LNCaP clone FGC (cell line): Measurements from ENCODE around the gene F2RL3.

Experiments used
- DNase-seq: peaks from one replicate; pipeline ENCODE4 v3.0.0-alpha.2; 2011; ENCODE audit warnings: low read depth
- H3K4me3 ChIP-seq: 2 replicates; pipeline ENCODE4 v1.5.1; 2011; ENCODE audit warnings: mild to moderate bottlenecking, low read depth, low read length, control low read depth
- TF ChIP-seq, protein P1 (sequence below): IDR thresholded peaks from 2 replicates; pipeline ENCODE4 v1.5.1; 2012; ENCODE audit warnings: mild to moderate bottlenecking; ENCODE audit not compliant: control insufficient read depth, insufficient read depth; ENCODE audit errors: extremely low read depth

Gene F2RL3

DNA sequence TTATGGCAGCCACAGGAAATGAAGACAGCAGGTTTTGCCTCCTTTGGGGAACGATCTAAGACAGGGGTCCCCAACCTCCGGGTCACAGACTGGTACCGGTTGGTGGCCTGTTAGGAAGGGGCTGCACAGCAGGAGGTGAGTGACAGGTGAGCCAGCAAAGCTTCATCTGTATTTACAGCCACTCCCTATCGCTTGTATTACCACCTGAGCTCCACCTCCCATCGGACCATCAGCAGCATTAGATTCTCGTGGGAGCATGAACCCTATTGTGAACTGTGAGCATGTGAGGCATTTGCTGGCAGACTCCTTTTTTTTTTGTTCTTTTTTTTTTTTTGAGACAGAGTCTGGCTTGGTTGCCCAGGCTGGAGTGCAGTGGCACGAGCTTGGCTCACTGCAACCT, 22.2 kb downstream of the F2RL3 start:
- TF ChIP-seq, protein P1, sequence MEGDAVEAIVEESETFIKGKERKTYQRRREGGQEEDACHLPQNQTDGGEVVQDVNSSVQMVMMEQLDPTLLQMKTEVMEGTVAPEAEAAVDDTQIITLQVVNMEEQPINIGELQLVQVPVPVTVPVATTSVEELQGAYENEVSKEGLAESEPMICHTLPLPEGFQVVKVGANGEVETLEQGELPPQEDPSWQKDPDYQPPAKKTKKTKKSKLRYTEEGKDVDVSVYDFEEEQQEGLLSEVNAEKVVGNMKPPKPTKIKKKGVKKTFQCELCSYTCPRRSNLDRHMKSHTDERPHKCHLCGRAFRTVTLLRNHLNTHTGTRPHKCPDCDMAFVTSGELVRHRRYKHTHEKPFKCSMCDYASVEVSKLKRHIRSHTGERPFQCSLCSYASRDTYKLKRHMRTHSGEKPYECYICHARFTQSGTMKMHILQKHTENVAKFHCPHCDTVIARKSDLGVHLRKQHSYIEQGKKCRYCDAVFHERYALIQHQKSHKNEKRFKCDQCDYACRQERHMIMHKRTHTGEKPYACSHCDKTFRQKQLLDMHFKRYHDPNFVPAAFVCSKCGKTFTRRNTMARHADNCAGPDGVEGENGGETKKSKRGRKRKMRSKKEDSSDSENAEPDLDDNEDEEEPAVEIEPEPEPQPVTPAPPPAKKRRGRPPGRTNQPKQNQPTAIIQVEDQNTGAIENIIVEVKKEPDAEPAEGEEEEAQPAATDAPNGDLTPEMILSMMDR = no peak
- no peak overlapping the region for H3K4me3 ChIP-seq
- no peak for DNase-seq

DNA sequence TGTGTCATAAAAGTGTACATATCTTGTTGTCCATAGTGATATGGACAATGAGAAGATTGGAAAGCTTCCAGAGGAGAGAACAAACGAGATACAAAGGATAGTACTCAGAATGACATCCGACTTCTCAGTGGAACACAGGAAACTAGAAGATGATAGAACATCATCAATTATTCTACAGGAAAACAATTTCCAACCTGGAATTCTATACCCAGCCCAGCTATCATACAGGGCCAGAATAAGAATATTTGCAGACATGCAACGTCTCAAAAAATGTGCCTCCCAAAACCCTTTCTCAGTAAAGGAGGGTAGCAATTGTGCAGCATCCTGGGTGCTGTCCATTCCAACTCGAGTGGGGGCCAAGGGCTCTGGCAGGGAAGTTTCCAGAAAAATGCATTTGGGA, 24.0 kb downstream of the F2RL3 start:
- DNase-seq = no peak
- TF ChIP-seq, protein P1 = no peak
- H3K4me3 ChIP-seq = no peak overlapping the region

DNA sequence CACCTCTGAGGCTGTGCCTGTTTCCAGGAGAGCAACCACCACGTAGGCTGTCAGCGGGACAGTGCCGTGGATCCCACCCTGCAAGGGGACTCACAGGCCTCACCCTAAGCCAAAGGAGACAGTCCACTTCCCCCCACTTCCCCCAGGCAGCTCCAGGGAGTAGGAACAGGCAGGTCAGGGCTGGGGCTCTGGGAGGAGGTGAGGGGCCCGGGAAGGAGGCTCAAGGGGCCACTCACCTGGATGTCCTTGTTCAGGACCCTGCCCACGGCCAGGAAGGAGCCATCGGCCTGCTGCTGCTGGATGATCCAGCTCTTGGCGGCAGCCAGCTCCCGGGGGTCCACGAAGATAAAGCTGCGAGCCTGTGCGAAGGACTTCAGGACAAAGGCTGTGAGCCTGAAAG, 25.6 kb downstream of the F2RL3 start:
- no peak for DNase-seq
- TF ChIP-seq, protein P1 = no peak
- no peak overlapping the region for H3K4me3 ChIP-seq

DNA sequence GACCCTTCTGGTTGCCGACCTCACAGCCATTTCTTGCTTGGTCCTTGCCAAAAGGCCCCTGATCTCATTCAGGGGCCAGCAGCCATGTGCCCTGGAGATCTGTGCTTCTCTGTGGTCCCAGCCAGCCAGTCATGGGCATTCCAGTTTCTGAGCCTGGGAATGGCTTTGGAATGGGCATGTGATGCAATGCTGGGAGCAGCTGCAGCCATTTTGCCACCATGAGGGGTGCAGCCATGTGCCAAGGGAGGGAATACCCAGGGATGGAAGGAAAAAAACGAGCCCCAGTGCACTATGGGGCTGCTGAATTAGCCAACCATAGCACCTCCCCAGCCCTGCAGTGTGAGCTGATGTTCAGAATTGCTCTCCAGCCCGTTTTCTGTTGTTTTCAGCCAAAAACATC, 26.3 kb downstream of the F2RL3 start:
- no peak for DNase-seq
- TF ChIP-seq, protein P1 = no peak

DNA sequence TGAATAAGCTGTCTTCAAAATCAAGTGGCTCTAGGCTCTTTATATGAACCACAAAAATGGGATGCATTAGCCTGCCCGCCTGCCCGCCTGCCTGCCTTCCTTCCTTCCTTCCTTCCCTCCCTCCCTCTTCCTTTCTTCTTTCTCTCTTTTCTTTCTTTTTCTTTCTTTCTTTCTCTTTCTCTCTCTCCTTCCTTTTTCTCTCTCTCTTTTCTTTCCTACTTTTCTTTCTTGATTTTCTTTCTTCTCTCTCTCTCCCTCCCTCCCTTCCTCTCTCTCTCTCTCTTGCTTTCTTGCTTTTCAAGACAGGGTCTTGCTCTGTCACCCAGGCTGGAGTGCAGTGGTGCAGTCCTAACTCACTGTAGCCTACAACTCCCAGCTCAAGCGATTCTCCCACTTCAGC, 26.9 kb downstream of the F2RL3 start:
- TF ChIP-seq, protein P1 = no peak
- no peak for DNase-seq
- no peak overlapping the region for H3K4me3 ChIP-seq

More for the DNA sequence above, 26.3 kb downstream of the F2RL3 start:
- no peak overlapping the region for H3K4me3 ChIP-seq

DNA sequence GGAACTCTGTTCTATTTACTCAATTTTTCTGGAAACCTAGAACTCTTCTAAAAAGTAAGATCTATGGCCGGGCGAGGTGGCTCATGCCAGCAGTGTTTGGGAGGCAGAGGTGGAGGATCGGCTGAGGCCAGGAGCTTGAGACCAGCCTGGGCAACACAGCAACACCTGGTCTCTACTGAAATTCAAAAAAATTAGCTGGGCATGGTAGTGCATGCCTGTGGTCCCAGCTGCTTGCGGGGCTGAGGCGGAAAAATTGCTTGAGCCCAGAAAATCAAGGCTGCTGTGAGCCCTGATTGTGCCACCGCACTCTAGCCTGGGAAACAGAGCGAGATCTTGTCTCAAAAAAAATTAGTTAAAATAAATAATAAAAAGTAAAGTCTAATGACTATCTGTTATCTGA, 28.6 kb downstream of the F2RL3 start:
- TF ChIP-seq, protein P1 = no peak
- no peak for DNase-seq
- H3K4me3 ChIP-seq = no peak overlapping the region

DNA sequence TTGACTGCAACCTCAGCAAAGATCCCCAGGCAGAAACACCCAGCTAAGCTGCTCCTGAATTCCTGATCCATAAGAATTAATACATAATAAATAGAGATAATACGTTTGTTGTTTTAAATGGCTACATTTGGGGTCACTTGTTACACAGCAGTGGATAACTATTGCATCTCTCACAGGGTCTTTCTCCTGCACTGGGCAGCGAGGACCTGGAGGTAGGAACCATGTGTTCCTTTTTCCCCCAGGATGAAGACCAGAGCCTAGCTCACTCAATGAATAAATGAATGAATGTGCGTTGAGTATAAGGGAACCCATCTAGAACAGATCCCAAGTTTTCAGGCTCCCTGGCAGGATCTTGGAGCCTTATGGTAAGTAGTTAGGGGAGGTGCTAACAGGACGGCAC, 30.7 kb downstream of the F2RL3 start:
- no peak for DNase-seq
- TF ChIP-seq, protein P1 = no peak
- no peak overlapping the region for H3K4me3 ChIP-seq
